Heart right ventricle (tissue), 16 donors: ENCODE data around the gene ATG5. TPM values are rescaled to one million over a fixed set of nuclear protein-coding genes. Genes with fewer than 3 reads are reported as not detected.
"Not testable (repeated sequence)": the region's sequence is repeated elsewhere in the genome, so short reads cannot be mapped to it uniquely, and the experiment has no call there.

Source experiments
- ATAC-seq, 8 donors: fragments of 200-7000 bp; cut with Tn5 transposase; one replicate each; pipeline ENCODE4 v1.9.1; 2020; ENCODE audit warnings: mild to moderate bottlenecking in 8 of 8, moderate library complexity in 8 of 8, moderate number of reproducible peaks in 1 of 8
- DNase-seq, 2 donors: peaks; one replicate each; pipeline ENCODE4 v3.0.0-alpha.2; 2020
- H3K27ac ChIP-seq, 10 donors: fragments of 200-600 bp; sonication (generic) in 2 of 10; one replicate each; pipeline versions ENCODE4 v1.5.0 to v1.8.0; 2020 to 2022; ENCODE audit warnings: mild to moderate bottlenecking in 3 of 10
- H3K27me3 ChIP-seq, 7 donors: fragments of 200-600 bp; one replicate each; pipeline ENCODE4 v1.8.0; 2021 to 2022; ENCODE audit warnings: mild to moderate bottlenecking in 2 of 7
- H3K36me3 ChIP-seq, 9 donors: fragments of 200-600 bp; sonication (generic) in 1 of 9; one replicate each; pipeline versions ENCODE4 v1.5.0 to v1.8.0; 2020 to 2022; ENCODE audit warnings: mild to moderate bottlenecking in 2 of 9
- H3K4me1 ChIP-seq, 9 donors: fragments of 200-600 bp; sonication (generic) in 1 of 9; one replicate each; pipeline versions ENCODE4 v1.5.0 to v1.8.0; 2020 to 2022; ENCODE audit warnings: mild to moderate bottlenecking in 4 of 9
- H3K4me3 ChIP-seq, 10 donors: fragments of 200-600 bp; sonication (generic) in 2 of 10; one replicate each; pipeline versions ENCODE4 v1.5.0 to v1.8.0; 2020 to 2022; ENCODE audit warnings: mild to moderate bottlenecking in 7 of 10, moderate library complexity in 2 of 10
- H3K9me3 ChIP-seq, 11 donors: fragments of 200-600 bp in 10 of 11; sonication (generic) in 2 of 11; one replicate each; pipeline versions ENCODE4 v1.5.0 to v1.8.0; 2013 to 2022; ENCODE audit warnings: mild to moderate bottlenecking in 2 of 11, control low read depth in 1 of 11, moderate library complexity in 1 of 11
- WGBS, 2 donors: extraction: QIAGEN DNeasy Blood & Tissue Kit; methylation state at CpG; one replicate each; pipeline ENCODE4 v1.1.7; 2013; ENCODE audit warnings: inconsistent platforms in 1 of 2; 5-methylcytosine and 5-hydroxymethylcytosine counted together
- intact Hi-C, 10 donors: fragments of 100-400 bp; cut with DNase I; formaldehyde crosslinking; loops; one replicate each; pipeline versions ENCODE4 v1.11.1 to v1.14.2; 2022
- polyA plus RNA-seq, 2 donors: library from polyadenylated mRNA; stranded (reverse); fragments of 200-250 nt; gene quantifications; one replicate each; pipeline ENCODE4 v1.2.3, GENCODE V29; 2013
- total RNA-seq, 10 donors: library from RNA; stranded (reverse); fragmentation: NEBNext Ultra II Directional in 3 of 10; extraction: Animal tissue kit (Norgen Biotek cat#: 25700) in 3 of 10; gene quantifications; one replicate each; pipeline versions ENCODE4 v1.2.1 to v1.2.4, GENCODE V29; 2021 to 2023
- TF ChIP-seq, protein P1 (sequence below), 9 donors: fragments of 200-600 bp; sonication (generic) in 2 of 9; IDR thresholded peaks; one replicate each; pipeline versions ENCODE4 v1.5.0 to v1.8.0; 2021 to 2022; ENCODE audit warnings: antibody characterized with exemption in 9 of 9, mild to moderate bottlenecking in 5 of 9, moderate library complexity in 1 of 9
- donor health status: Arrhythmogenic right ventricular cardiomyopathy.
- donor health status: ischemic (EF 13 %, LVEDD 7.1; RV severe dilation, severe dysfunction).
- donor health status: healthy with polysubstance abuse.
- donor health status: DM: no; HTN: yes; CAD: no.
- donor health status: DM: no; HTN: no; CAD: no.
- donor health status: ischemic (EF 25% LVEDD 6.9; RV normal size, moderate dysfunction).
- donor health status: ischemic (EF 25% LVEDD 5.7; RV mildly dilated, moderate dysfunction).
- donor health status: healthy.
- donor health status: DM: yes; HTN: yes; CAD: no.
- donor health status: Ischemic cardiomyopathy.
- donor health status: ischemic (EF 35%, LVEDD 5.7; RV mildly dilated, moderate dysfunction).
- donor health status: nonischemic (EF 11% LVEDD 7.7; RV severe dilation, severe dysfunction).
- donor health status: DM: yes; HTN: yes; CAD: no.
- donor health status: PGD.
- donor health status: ischemic (EF 29% LVEDD 5.4; RV normal size, mild dysfunction).
- donor health status: nonischemic (EF 23%, LVEDD 6.1; RV moderate dilation, normal function).

The ATG5 gene
- total and polyA plus RNA-seq, 12 donors = 12.6 to 18.0 (median 15.0) TPM

DNA sequence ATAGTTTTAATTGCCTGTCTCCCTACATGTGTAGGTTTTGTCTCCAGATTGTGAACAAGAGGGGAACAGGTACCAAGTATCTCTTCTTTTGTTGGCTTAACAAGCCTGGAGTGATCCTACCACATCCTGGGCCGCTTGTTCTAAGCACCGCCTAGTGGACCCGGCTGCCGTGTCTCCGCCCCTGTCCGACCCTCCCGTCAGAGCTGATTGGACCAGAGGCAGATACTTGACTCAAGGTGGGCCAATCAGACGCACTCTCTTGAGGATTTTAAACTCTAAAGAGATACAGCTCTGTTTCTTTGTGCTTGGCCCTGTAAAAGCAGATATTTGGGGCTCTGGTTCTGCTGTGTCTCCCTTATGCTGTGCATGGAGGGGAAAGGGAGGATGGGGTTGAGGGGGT is 171.2 kb downstream of the ATG5 start:
- no peaks in the 10 kb centered on the region for H3K36me3 ChIP-seq
- no peak for DNase-seq
- no peak for ATAC-seq
- 94 to 95% methylated on average over 8 of the region's 8 CpGs for WGBS, 2 donors
- no peak overlapping the region for H3K4me3 ChIP-seq
- no peaks in the 10 kb centered on the region for H3K9me3 ChIP-seq
- H3K4me1 ChIP-seq = peaks cover 0 to 9% (median 0%) of the 10 kb centered on the region in 9 donors
- TF ChIP-seq, protein P1, sequence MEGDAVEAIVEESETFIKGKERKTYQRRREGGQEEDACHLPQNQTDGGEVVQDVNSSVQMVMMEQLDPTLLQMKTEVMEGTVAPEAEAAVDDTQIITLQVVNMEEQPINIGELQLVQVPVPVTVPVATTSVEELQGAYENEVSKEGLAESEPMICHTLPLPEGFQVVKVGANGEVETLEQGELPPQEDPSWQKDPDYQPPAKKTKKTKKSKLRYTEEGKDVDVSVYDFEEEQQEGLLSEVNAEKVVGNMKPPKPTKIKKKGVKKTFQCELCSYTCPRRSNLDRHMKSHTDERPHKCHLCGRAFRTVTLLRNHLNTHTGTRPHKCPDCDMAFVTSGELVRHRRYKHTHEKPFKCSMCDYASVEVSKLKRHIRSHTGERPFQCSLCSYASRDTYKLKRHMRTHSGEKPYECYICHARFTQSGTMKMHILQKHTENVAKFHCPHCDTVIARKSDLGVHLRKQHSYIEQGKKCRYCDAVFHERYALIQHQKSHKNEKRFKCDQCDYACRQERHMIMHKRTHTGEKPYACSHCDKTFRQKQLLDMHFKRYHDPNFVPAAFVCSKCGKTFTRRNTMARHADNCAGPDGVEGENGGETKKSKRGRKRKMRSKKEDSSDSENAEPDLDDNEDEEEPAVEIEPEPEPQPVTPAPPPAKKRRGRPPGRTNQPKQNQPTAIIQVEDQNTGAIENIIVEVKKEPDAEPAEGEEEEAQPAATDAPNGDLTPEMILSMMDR (IDR thresholded peaks at IDR 0.05) = no peak
- intact Hi-C loops = no loop called here
- H3K27ac ChIP-seq = no peak overlapping the region
- peaks cover 0 to 12% (median 0%) of the 10 kb centered on the region in 7 donors for H3K27me3 ChIP-seq

DNA sequence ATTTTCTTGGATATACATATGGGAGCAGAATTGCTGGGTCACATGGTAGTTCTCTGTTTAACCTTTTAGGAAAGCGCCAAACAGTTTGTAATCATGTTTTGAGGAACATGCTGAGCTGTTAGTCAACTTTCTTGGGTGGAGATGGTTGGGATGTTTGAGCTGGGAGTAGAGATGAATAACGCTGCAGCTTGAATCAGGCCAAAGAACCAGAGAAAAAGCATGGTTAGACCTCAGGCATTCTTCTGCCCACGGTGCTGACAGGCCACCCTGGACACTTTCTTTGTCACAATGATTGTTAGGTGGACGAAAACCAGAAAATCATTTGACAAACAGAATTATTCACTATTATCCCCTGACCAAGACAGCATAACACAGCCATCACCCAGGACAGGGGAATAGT is 172.6 kb downstream of the ATG5 start:
- ATAC-seq = no peak

DNA sequence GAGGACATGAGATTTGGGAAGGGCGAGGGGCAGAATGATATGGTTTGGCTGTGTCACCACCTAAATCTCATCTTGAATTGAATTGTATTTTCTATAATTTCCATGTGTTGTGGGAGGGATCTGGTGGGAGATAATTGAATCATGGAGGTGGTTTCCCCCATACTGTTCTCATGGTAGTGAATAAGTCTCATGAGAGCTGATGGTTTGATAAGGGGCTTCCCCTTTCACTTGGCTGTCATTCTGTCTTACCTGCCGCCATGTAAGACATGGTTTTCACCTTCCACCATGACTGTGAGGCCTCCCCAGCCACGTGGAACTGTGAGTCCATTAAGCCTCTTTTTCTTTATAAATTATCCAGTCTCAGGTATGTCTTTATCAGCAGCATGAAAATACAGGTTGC is 173.1 kb downstream of the ATG5 start:
- WGBS, 2 donors = 86 to 89% methylated on average over 3 of the region's 3 CpGs
- H3K4me3 ChIP-seq, DNase-seq, H3K27me3 ChIP-seq, H3K9me3 ChIP-seq, H3K27ac ChIP-seq, H3K4me1 ChIP-seq, H3K36me3 ChIP-seq, ATAC-seq, intact Hi-C loops: not testable (repeated sequence)

More for the DNA sequence above, 172.6 kb downstream of the ATG5 start:
- DNase-seq = no peak
- Histone ChIP-seq H3K36me3 (no peaks in the 10 kb centered on the region), H3K9me3 (no peaks in the 10 kb centered on the region), H3K27ac (no peak overlapping the region), H3K4me3 (no peak overlapping the region), H3K27me3 (peaks cover 0 to 7% (median 0%) of the 10 kb centered on the region in 7 donors), H3K4me1 (peaks cover 0 to 9% (median 0%) of the 10 kb centered on the region in 9 donors)
- TF ChIP-seq, protein P1 (IDR thresholded peaks at IDR 0.05) = no peak
- intact Hi-C loops = no loop called here
- 54 to 68% methylated on average over 4 of the region's 4 CpGs for WGBS, 2 donors

DNA sequence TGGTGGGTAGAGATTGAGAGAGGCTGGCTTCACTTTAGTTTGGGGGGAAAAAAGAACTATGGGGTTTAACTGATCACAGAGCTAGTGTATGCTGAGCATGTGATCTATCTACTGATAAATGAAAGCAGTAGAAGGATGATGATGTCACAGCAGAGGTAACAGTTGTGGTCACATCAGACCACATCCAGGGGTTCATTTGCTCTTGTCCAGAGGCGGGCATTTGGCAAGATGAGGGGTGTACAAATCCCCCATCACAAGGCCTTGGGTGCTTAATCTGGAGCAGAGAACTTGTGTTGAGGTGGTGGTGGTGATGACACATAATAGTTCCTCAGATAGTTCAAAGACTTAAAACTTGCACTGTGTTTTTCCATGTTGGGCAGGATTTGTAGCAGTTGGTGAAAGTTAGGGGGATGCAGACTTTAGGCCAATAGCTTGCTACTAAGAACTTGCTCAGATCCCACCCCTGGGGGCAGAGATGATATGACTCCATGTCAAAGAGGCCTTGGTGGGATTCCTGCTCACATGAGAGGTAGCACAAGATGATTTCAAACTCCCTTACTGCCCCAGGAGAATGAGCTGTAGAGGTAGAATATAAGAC is 176.0 kb downstream of the ATG5 start:
- H3K36me3 ChIP-seq = no peaks in the 10 kb centered on the region

DNA sequence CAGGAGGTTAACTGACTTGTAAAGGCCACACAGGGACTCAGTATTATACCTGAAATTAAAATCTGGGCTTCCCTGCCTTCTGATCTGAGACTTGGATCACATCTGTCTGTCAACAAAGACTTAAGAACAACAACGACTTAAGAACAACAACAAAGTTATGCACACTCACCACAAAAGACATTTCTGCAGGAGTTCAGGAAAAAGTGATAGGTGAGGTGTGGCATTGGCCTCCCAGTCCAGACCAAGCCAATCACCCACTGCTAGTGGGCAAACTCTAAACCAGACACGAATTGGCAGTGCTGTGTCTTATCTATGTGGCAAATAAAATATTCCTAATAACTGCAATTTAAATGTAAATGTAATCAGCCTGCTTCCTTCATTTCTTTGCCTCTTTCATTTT is 178.1 kb downstream of the ATG5 start:
- WGBS, 2 donors = 66 to 70% methylated on average over 2 of the region's 2 CpGs
- Histone ChIP-seq H3K36me3 (no peaks in the 10 kb centered on the region), H3K4me1 (peaks cover 0 to 7% (median 0%) of the 10 kb centered on the region in 9 donors), H3K4me3 (no peak overlapping the region), H3K27ac (no peak overlapping the region), H3K27me3 (peaks cover 0 to 7% (median 0%) of the 10 kb centered on the region in 7 donors), H3K9me3 (no peaks in the 10 kb centered on the region)
- TF ChIP-seq, protein P1 (IDR thresholded peaks at IDR 0.05) = no peak
- intact Hi-C loops = no loop called here
- DNase-seq = no peak
- ATAC-seq = no peak

More for the DNA sequence above, 176.0 kb downstream of the ATG5 start:
- no peak for DNase-seq
- TF ChIP-seq, protein P1 (IDR thresholded peaks at IDR 0.05) = no peak
- no peak for ATAC-seq
- Histone ChIP-seq H3K27ac (no peak overlapping the region), H3K4me3 (no peak overlapping the region), H3K9me3 (no peaks in the 10 kb centered on the region), H3K4me1 (no peaks in the 10 kb centered on the region), H3K27me3 (peaks cover 0 to 7% (median 0%) of the 10 kb centered on the region in 7 donors)
- 85 to 89% methylated on average over 1 of the region's 1 CpG for WGBS, 2 donors
- intact Hi-C loops = no loop called here
